Right lobe of liver (tissue), 4 donors: ENCODE measurements around the gene ARSG.

ENCODE experiments used
- CTCF ChIP-seq, 4 donors: fragments of 200-600 bp in 3 of 4; fragments of 450-650 bp in 1 of 4; IDR thresholded peaks; one replicate each; pipeline versions ENCODE4 v1.5.1 to v1.8.0; 2016 to 2022; ENCODE audit warnings: antibody characterized with exemption in 4 of 4, mild to moderate bottlenecking in 2 of 4
- POLR2A ChIP-seq: fragments of 450-650 bp; IDR thresholded peaks from one replicate; pipeline ENCODE4 v1.6.1; 2017; ENCODE audit warnings: antibody characterized with exemption, mild to moderate bottlenecking
- donor health status: DM: no; HTN: no; CAD: no.
- donor health status: DM: no; HTN: no; CAD: no.
- donor health status: DM: no; HTN: yes; CAD: no.

- TF ChIP-seq CTCF (IDR thresholded peaks at IDR 0.05), result no peak
- no peak for TF ChIP-seq POLR2A
These were observed 111.8 kb downstream of the ARSG start for GRCh38 chr17:68403122-68403521.
